ENCODE measurements around the gene PIK3R1. TPM values are rescaled to one million over a fixed set of nuclear protein-coding genes. Genes with fewer than 3 reads are reported as not detected.

The PIK3R1 gene
- total and polyA plus RNA-seq, 10 of the 15 experiments (the other 5 are each of a cell fraction or from before 2014, with no cell fraction given), result 7.8 to 38.4 (median 15.7) TPM

DNA sequence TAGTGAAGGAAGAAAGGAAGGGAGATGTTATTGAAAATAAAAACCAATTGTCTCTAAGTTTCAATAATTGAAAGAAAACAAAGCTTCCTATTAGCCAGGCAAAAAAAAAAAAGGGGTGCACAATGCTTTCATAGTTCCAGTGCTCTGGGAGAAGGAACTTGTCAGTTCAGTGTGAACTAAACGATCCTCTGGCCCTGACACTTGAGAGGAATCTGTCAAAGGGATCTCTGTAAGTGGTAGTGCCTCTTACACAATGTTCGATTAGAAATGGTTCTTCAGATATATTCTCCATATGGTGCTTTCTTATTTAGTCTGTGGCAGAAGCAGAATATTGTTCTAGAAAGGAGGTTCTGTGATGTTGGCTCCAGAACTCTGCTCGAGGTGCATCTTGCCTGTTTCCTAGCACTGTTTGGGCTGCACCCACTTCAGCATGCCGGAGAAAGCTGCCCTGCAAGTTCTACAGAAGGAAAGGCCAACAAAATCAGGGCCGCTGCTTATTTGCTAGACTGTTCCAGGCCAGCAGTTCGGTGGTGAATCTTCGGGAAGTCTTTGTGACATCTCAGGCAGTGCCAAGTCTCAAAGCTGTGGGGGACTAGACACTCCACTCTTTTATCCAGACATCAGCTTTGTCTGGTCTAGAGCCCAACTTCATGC is 90.9 kb downstream of the PIK3R1 start:
- intact Hi-C loops (cut with micrococcal nuclease; ENCODE audit: unreplicated experiment), result no loop called here
- Histone ChIP-seq H3K4me3 (no peak overlapping the region), H3K79me2 (ENCODE audit: control insufficient read depth, insufficient read depth, low read length) (no peaks in the 10 kb centered on the region), H3K4me2 (ENCODE audit: control insufficient read depth, insufficient read depth) (no peak overlapping the region), H2AFZ (ENCODE audit: control insufficient read depth, low read depth, low read length) (no peak overlapping the region), H3K27me3 (replicated peaks in 1 of 2; ENCODE audit: control insufficient read depth in 2 of 2, insufficient read depth in 2 of 2, low read length in 1 of 2) (no peaks in the 10 kb centered on the region), H3K9ac (ENCODE audit: control insufficient read depth, insufficient read depth, low read length) (no peak overlapping the region), H3K9me3 (replicated peaks; ENCODE audit: control insufficient read depth, insufficient read depth, low read length) (no peaks in the 10 kb centered on the region), H3K36me3 (ENCODE audit: control insufficient read depth in 2 of 2, insufficient read depth in 2 of 2, low read length in 1 of 2) (no peaks in the 10 kb centered on the region), H3K4me1 (ENCODE audit: control insufficient read depth, insufficient read depth, low read length) (peaks cover 13% of the 10 kb centered on the region; the same call in 1 of the 2 replicates), H3K27ac (ENCODE audit: control insufficient read depth, insufficient read depth) (no peak overlapping the region), H4K20me1 (ENCODE audit: control insufficient read depth, insufficient read depth) (no peaks in the 10 kb centered on the region)
- ChIA-PET RAD21 (ENCODE audit: unreplicated experiment) (interaction anchor here (1.2 kb wide), 1 partner anchor 9 kb away, joined by 4 read pairs; no protein-coding TSS in a partner anchor), POLR2A (interaction anchor here (1.0 to 1.6 kb wide), 2 partner anchors 11 to 12 kb away, joined by 3 to 4 read pairs; no protein-coding TSS in a partner anchor), SMC1A (ENCODE audit: uncharacterized antibody, unreplicated experiment) (interaction anchor here (0.8 to 10.5 kb wide), 4 partner anchors 19 to 155 kb away, joined by 3 to 63 read pairs (median 4); no protein-coding TSS in a partner anchor), CTCF (interaction anchor here (0.9 to 2.0 kb wide), 5 partner anchors 9 to 34 kb away, joined by 3 to 6 read pairs (median 3); no protein-coding TSS in a partner anchor)
- in situ Hi-C loops (cut with MboI), result no loop called here
- no peak for FAIRE-seq
- no peak for ATAC-seq
- no peak for DNase-seq (ENCODE audit: low read depth, low spot score)
- TF ChIP-seq MYB (IDR thresholded peaks at IDR 0.05; ENCODE audit: borderline replicate concordance, low read depth, low read length), result no peak
- no peak for TF ChIP-seq MTA2 (IDR thresholded peaks at IDR 0.05; ENCODE audit: low read depth)
- no peak for TF ChIP-seq JUNB (IDR thresholded peaks at IDR 0.05)
- TF ChIP-seq POLR2AphosphoS5 (IDR thresholded peaks at IDR 0.05; ENCODE audit: low read length), result no peak
- TF ChIP-seq ZNF274 (IDR thresholded peaks at IDR 0.05; ENCODE audit: insufficient read depth, insufficient read length), result no peak
- no peak for TF ChIP-seq WRNIP1 (IDR thresholded peaks at IDR 0.05; ENCODE audit: borderline replicate concordance, low read depth, low read length)
- TF ChIP-seq, protein P1, sequence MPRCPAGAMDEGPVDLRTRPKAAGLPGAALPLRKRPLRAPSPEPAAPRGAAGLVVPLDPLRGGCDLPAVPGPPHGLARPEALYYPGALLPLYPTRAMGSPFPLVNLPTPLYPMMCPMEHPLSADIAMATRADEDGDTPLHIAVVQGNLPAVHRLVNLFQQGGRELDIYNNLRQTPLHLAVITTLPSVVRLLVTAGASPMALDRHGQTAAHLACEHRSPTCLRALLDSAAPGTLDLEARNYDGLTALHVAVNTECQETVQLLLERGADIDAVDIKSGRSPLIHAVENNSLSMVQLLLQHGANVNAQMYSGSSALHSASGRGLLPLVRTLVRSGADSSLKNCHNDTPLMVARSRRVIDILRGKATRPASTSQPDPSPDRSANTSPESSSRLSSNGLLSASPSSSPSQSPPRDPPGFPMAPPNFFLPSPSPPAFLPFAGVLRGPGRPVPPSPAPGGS (IDR thresholded peaks at IDR 0.05; ENCODE audit: borderline replicate concordance, insufficient read depth, low read depth, low read length, poor library complexity, severe bottlenecking), result no peak
- TF ChIP-seq SUZ12 (IDR thresholded peaks at IDR 0.05; ENCODE audit: unreplicated experiment), result no peak
- TF ChIP-seq TARDBP (IDR thresholded peaks at IDR 0.05; ENCODE audit: borderline replicate concordance), result no peak
- BruUV-seq (replicated peaks), result no TSS peak
- WGBS (ENCODE audit: insufficient coverage, insufficient replicate concordance, low lambda C conversion rate, missing lambda C conversion rate), result 77% methylated on average over 7 of the region's 7 CpGs

All from GM12878 (cell line).